ENCODE results near the gene DNAJA4. TPM values are rescaled to one million over a fixed set of nuclear protein-coding genes. Genes with fewer than 3 reads are reported as not detected.

Gene DNAJA4
- total RNA-seq, 1 experiment from 2014 or later, result 1.3 TPM

- Histone ChIP-seq H3K9ac (ENCODE audit: low read length) (no peak overlapping the region), H2AFZ (ENCODE audit: low read length) (no peak overlapping the region), H3K9me2 (replicated peaks; ENCODE audit: low read length) (no peaks in the 10 kb centered on the region), H3K4me1 (ENCODE audit: insufficient read depth, low read length) (no peaks in the 10 kb centered on the region), H4K20me1 (ENCODE audit: low read length) (no peaks in the 10 kb centered on the region), H3K9me3 (ENCODE audit: low read length) (no peaks in the 10 kb centered on the region), H3K27ac (ENCODE audit: low read length) (no peak overlapping the region), H3F3A (ENCODE audit: low read length, unreplicated experiment) (no peaks in the 10 kb centered on the region), H3K27me3 (ENCODE audit: low read length) (no peaks in the 10 kb centered on the region), H3K36me3 (ENCODE audit: low read depth, low read length) (no peaks in the 10 kb centered on the region), H3K4me2 (ENCODE audit: low read length) (no peak overlapping the region), H3K79me2 (ENCODE audit: low read length) (no peaks in the 10 kb centered on the region), H3K4me3 (ENCODE audit: low read length) (no peak overlapping the region)
- ChIA-PET POLR2A (ENCODE audit: unreplicated experiment) (no interaction called here), CTCF (no interaction called here)
- ATAC-seq (no peak), DNase-seq (no peak)
- intact Hi-C loops (cut with micrococcal nuclease), result no loop called here
- TF ChIP-seq, protein P1, sequence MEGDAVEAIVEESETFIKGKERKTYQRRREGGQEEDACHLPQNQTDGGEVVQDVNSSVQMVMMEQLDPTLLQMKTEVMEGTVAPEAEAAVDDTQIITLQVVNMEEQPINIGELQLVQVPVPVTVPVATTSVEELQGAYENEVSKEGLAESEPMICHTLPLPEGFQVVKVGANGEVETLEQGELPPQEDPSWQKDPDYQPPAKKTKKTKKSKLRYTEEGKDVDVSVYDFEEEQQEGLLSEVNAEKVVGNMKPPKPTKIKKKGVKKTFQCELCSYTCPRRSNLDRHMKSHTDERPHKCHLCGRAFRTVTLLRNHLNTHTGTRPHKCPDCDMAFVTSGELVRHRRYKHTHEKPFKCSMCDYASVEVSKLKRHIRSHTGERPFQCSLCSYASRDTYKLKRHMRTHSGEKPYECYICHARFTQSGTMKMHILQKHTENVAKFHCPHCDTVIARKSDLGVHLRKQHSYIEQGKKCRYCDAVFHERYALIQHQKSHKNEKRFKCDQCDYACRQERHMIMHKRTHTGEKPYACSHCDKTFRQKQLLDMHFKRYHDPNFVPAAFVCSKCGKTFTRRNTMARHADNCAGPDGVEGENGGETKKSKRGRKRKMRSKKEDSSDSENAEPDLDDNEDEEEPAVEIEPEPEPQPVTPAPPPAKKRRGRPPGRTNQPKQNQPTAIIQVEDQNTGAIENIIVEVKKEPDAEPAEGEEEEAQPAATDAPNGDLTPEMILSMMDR (conservative IDR thresholded peaks at IDR 0.05; ENCODE audit: low read depth, low read length), result no peak
- TF ChIP-seq EZH2 (IDR thresholded peaks at IDR 0.05; ENCODE audit: low read length, unreplicated experiment) (no peak), EZH2phosphoT487 (IDR thresholded peaks at IDR 0.05; ENCODE audit: borderline replicate concordance, low read length) (no peak)
- BruUV-seq (replicated peaks), result no TSS peak
Observed at GRCh38 chr15:78272316-78272715, 8.0 kb downstream of the DNAJA4 start.

- DNase-seq (no peak), ATAC-seq (no peak)
- H3K9me3 ChIP-seq (ENCODE audit: low read length), result no peaks in the 10 kb centered on the region
- H3K4me2 ChIP-seq (ENCODE audit: low read length), result no peak overlapping the region
- no peak overlapping the region for H3K4me3 ChIP-seq (ENCODE audit: low read length)
- no peaks in the 10 kb centered on the region for H3F3A ChIP-seq (ENCODE audit: low read length, unreplicated experiment)
- H3K9me2 ChIP-seq (replicated peaks; ENCODE audit: low read length), result no peaks in the 10 kb centered on the region
- H3K9ac ChIP-seq (ENCODE audit: low read length), result no peak overlapping the region
- H3K27ac ChIP-seq (ENCODE audit: low read length), result no peak overlapping the region
- intact Hi-C loops (cut with micrococcal nuclease), result no loop called here
- CTCF ChIA-PET, result no interaction called here
- POLR2A ChIA-PET (ENCODE audit: unreplicated experiment), result no interaction called here
- H2AFZ ChIP-seq (ENCODE audit: low read length), result no peak overlapping the region
- no peaks in the 10 kb centered on the region for H3K36me3 ChIP-seq (ENCODE audit: low read depth, low read length)
- BruUV-seq (replicated peaks), result no TSS peak
- no peaks in the 10 kb centered on the region for H4K20me1 ChIP-seq (ENCODE audit: low read length)
- no peaks in the 10 kb centered on the region for H3K79me2 ChIP-seq (ENCODE audit: low read length)
- no peaks in the 10 kb centered on the region for H3K27me3 ChIP-seq (ENCODE audit: low read length)
- TF ChIP-seq, protein P1 (conservative IDR thresholded peaks at IDR 0.05; ENCODE audit: low read depth, low read length), result no peak
- TF ChIP-seq EZH2 (IDR thresholded peaks at IDR 0.05; ENCODE audit: low read length, unreplicated experiment) (no peak), EZH2phosphoT487 (IDR thresholded peaks at IDR 0.05; ENCODE audit: borderline replicate concordance, low read length) (no peak)
- no peaks in the 10 kb centered on the region for H3K4me1 ChIP-seq (ENCODE audit: insufficient read depth, low read length)
Observed at GRCh38 chr15:78272776-78273175, 8.4 kb downstream of the DNAJA4 start.

GRCh38 chr15:78274994-78275393 lies 10.6 kb downstream of the DNAJA4 start:
- no peaks in the 10 kb centered on the region for H3K9me3 ChIP-seq (ENCODE audit: low read length)
- no TSS peak for BruUV-seq (replicated peaks)
- intact Hi-C loops (cut with micrococcal nuclease), result no loop called here
- no peak overlapping the region for H3K4me3 ChIP-seq (ENCODE audit: low read length)
- H3K27me3 ChIP-seq (ENCODE audit: low read length), result no peaks in the 10 kb centered on the region
- no peaks in the 10 kb centered on the region; the same call in 1 of the 2 replicates for H3K36me3 ChIP-seq (ENCODE audit: low read depth, low read length)
- ChIA-PET POLR2A (ENCODE audit: unreplicated experiment) (no interaction called here), CTCF (no interaction called here)
- no peak overlapping the region for H2AFZ ChIP-seq (ENCODE audit: low read length)
- no peak overlapping the region for H3K4me2 ChIP-seq (ENCODE audit: low read length)
- no peak overlapping the region for H3K27ac ChIP-seq (ENCODE audit: low read length)
- no peak for DNase-seq
- no peak for ATAC-seq
- no peaks in the 10 kb centered on the region for H3K4me1 ChIP-seq (ENCODE audit: insufficient read depth, low read length)
- no peaks in the 10 kb centered on the region for H3F3A ChIP-seq (ENCODE audit: low read length, unreplicated experiment)
- no peaks in the 10 kb centered on the region for H3K79me2 ChIP-seq (ENCODE audit: low read length)
- no peaks in the 10 kb centered on the region for H3K9me2 ChIP-seq (replicated peaks; ENCODE audit: low read length)
- H4K20me1 ChIP-seq (ENCODE audit: low read length), result no peaks in the 10 kb centered on the region
- H3K9ac ChIP-seq (ENCODE audit: low read length), result no peak overlapping the region
- no peak for TF ChIP-seq EZH2phosphoT487 (IDR thresholded peaks at IDR 0.05; ENCODE audit: borderline replicate concordance, low read length)
